Measurements from ENCODE around the gene PIP5KL1.
A peak's percentile ranks its signal among the peaks of the same experiment; 100 is the strongest.

Gene PIP5KL1

GRCh38 chr9:127947841-127948710, 17.5 kb upstream of the PIP5KL1 start:
- DNase-seq, result no peak

- no peak for DNase-seq
Observed at GRCh38 chr9:127946728-127947127, 16.2 kb upstream of the PIP5KL1 start.

- no peak for DNase-seq
Observed at GRCh38 chr9:127945942-127946341, 15.4 kb upstream of the PIP5KL1 start.

GRCh38 chr9:127945338-127945737, 14.8 kb upstream of the PIP5KL1 start:
- no peak for DNase-seq

GRCh38 chr9:127944586-127945218, 14.1 kb upstream of the PIP5KL1 start:
- no peak for DNase-seq

- DNase-seq, result peak; percentile 78
Observed at GRCh38 chr9:127943731-127944144, 13.2 kb upstream of the PIP5KL1 start.

GRCh38 chr9:127943011-127943662, 12.6 kb upstream of the PIP5KL1 start:
- no peak for DNase-seq

- DNase-seq, result peak; percentile 58
Observed at GRCh38 chr9:127942216-127943010, 11.8 kb upstream of the PIP5KL1 start.

GRCh38 chr9:127941961-127942215, 11.3 kb upstream of the PIP5KL1 start:
- no peak for DNase-seq

- DNase-seq, result no peak
Observed at GRCh38 chr9:127941062-127941960, 10.7 kb upstream of the PIP5KL1 start.

- DNase-seq, result no peak
Observed at GRCh38 chr9:127940593-127940992, 10.0 kb upstream of the PIP5KL1 start.

- DNase-seq, result no peak
Observed at GRCh38 chr9:127938298-127938690, 7.7 kb upstream of the PIP5KL1 start.

- peak; percentile 88 for DNase-seq
Observed at GRCh38 chr9:127937388-127938297, 7.1 kb upstream of the PIP5KL1 start, which contains the start of gene DPM2. Gene DPM2 (minus strand): TSS chr9:127937854. CDS start chr9:127937820, 34 bp downstream.

GRCh38 chr9:127937056-127937387, 6.4 kb upstream of the PIP5KL1 start:
- DNase-seq, result no peak

- no peak for DNase-seq
Observed at GRCh38 chr9:127936347-127936852, 5.8 kb upstream of the PIP5KL1 start.

GRCh38 chr9:127935765-127936221, 5.2 kb upstream of the PIP5KL1 start:
- no peak for DNase-seq

- no peak for DNase-seq
Observed at GRCh38 chr9:127934986-127935385, 4.4 kb upstream of the PIP5KL1 start.

- no peak for DNase-seq
Observed at GRCh38 chr9:127934248-127934647, 3.7 kb upstream of the PIP5KL1 start.

GRCh38 chr9:127931092-127931881, 710 bp upstream of the PIP5KL1 start:
- DNase-seq, result peak; percentile 41

GRCh38 chr9:127929625-127929979, 975 bp downstream of the PIP5KL1 start:
- DNase-seq, result no peak

Data from CD4-positive, alpha-beta T cell treated with Interleukin-15 for 1 hour (primary cell).